Thoracic aorta (tissue), 2 donors: ENCODE results near the gene OTUD7B. TPM values are rescaled to one million over a fixed set of nuclear protein-coding genes. Genes with fewer than 3 reads are reported as not detected.
"Not testable (repeated sequence)": the region's sequence is repeated elsewhere in the genome, so short reads cannot be mapped to it uniquely, and the experiment has no call there.

ENCODE experiments used
- ATAC-seq: fragments of 150-250 bp; one replicate; pipeline ENCODE4 v1.8.0; 2017; ENCODE audit warnings: low read depth; ENCODE audit not compliant: insufficient number of reproducible peaks, low FRiP score
- DNase-seq: peaks from one replicate; pipeline ENCODE4 v3.0.0-alpha.2; 2020; ENCODE audit warnings: low spot score
- H3K27ac ChIP-seq, 2 donors: fragments of 200-600 bp; sonication (generic); 1 replicate in 1 of 2; 2 replicates in 1 of 2; pipeline ENCODE4 v1.5.1; 2016; ENCODE audit warnings: mild to moderate bottlenecking in 2 of 2, moderate library complexity in 2 of 2
- H3K27me3 ChIP-seq: fragments of 200-600 bp; sonication (generic); replicated peaks from 2 replicates; pipeline ENCODE4 v1.6.0; 2016; ENCODE audit warnings: mild to moderate bottlenecking; ENCODE audit not compliant: insufficient read depth
- H3K36me3 ChIP-seq: fragments of 200-600 bp; sonication (generic); one replicate; pipeline ENCODE4 v1.5.1; 2016
- H3K4me1 ChIP-seq, 2 donors: fragments of 200-600 bp; sonication (generic); 1 replicate in 1 of 2; 2 replicates in 1 of 2; pipeline versions ENCODE4 v1.5.1 to v1.6.0; 2016; ENCODE audit warnings: low read depth in 2 of 2, mild to moderate bottlenecking in 1 of 2; ENCODE audit not compliant: control insufficient read depth in 1 of 2
- H3K4me3 ChIP-seq: fragments of 200-600 bp; sonication (generic); 2 replicates; pipeline ENCODE4 v1.5.1; 2016; ENCODE audit warnings: mild to moderate bottlenecking
- H3K9me3 ChIP-seq: fragments of 200-600 bp; sonication (generic); 2 replicates; pipeline ENCODE4 v1.5.1; 2016
- total RNA-seq, 2 donors: library from RNA; depleted of rRNA; stranded (reverse); fragments of >200 nt; gene quantifications; one replicate each; pipeline versions ENCODE4 v1.1.0 to v1.2.3, GENCODE V29; 2016
- TF ChIP-seq, protein P1 (sequence below): fragments of 200-600 bp; sonication (generic); IDR thresholded peaks from one replicate; pipeline ENCODE4 v1.5.1; 2019; ENCODE audit warnings: antibody characterized with exemption

OTUD7B gene
- total RNA-seq: 10 to 100 TPM; 29.9 to 30.6 TPM

DNA sequence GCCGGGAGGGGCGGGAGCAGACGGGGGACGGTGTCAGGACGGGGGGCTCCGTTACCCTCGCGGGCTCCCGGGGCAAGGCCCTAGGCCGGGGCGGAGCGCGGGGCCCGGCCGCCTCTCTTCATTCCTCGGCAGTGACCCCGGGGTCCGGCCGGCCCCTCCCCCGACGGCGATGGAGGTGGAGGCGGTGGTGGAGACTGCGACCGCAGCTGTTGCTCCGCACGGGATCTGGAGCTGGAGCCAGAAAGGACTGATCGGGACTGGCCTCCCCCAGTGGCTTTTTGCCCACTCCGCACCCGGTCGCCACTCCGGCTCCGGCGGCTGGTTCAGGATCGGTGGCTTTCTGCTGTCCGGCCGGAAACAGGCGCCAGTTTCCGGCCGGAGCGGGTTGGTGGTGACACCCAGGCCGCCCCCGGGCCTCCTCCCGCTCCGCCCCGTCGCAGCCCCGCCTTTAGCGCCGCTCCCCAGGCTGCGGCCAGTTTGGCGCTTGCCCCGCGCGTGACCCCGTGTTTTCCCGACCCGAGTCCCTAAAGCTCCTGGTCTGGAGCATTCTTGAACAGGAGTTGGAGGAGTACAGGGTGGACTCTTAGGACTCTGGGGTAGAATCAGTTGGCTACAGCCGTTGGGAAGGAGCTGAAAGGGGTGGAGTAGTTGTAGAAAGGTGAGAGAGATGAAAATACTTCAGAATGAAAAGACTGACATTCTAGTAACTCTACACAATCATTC lies at the start of gene OTUD7B:
Gene OTUD7B (minus strand): TSS at position 334 of the 723 bp plus-strand sequence. CDS start 33,216 bp downstream, outside the sequence.
- Histone ChIP-seq H3K27me3 (no peaks in the 10 kb centered on the region), H3K27ac (peak within 1 kb of the TSS; percentile 97 to 99), H3K36me3 (no peaks in the 10 kb centered on the region), H3K4me1 (peaks cover 12 to 42% of the 10 kb centered on the region in 2 donors), H3K4me3 (peak within 1 kb of the TSS; percentile 89), H3K9me3 (no peaks in the 10 kb centered on the region)
- DNase-seq: peak; percentile 24
- TF ChIP-seq, protein P1, sequence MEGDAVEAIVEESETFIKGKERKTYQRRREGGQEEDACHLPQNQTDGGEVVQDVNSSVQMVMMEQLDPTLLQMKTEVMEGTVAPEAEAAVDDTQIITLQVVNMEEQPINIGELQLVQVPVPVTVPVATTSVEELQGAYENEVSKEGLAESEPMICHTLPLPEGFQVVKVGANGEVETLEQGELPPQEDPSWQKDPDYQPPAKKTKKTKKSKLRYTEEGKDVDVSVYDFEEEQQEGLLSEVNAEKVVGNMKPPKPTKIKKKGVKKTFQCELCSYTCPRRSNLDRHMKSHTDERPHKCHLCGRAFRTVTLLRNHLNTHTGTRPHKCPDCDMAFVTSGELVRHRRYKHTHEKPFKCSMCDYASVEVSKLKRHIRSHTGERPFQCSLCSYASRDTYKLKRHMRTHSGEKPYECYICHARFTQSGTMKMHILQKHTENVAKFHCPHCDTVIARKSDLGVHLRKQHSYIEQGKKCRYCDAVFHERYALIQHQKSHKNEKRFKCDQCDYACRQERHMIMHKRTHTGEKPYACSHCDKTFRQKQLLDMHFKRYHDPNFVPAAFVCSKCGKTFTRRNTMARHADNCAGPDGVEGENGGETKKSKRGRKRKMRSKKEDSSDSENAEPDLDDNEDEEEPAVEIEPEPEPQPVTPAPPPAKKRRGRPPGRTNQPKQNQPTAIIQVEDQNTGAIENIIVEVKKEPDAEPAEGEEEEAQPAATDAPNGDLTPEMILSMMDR: peak; percentile 8
- ATAC-seq: peak; percentile 91

DNA sequence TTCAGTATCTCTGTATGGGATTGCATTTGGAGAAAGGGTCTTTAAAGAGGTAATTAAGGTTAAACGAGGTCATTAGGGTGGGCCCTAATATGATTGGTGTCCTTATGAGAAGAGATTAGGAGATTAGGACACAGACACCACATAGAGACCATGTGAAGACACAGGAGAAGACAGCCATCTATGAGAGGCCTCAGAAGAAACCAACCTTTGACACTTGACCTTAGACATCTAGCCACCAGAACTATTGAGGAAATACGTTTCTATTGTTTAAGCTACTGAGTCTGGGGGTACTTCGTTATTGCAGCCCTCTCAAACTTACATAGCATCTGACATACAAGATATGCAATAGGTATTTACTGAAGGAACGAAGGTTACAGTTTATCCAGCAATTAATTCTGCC lies 49.7 kb upstream of the OTUD7B start:
- Histone ChIP-seq H3K9me3 (no peaks in the 10 kb centered on the region), H3K4me3 (no peak overlapping the region), H3K27ac (no peak overlapping the region), H3K36me3 (no peaks in the 10 kb centered on the region), H3K4me1 (peaks cover 13 to 27% of the 10 kb centered on the region in 2 donors), H3K27me3 (no peaks in the 10 kb centered on the region)
- DNase-seq (no peak), ATAC-seq (no peak)
- TF ChIP-seq, protein P1: no peak

DNA sequence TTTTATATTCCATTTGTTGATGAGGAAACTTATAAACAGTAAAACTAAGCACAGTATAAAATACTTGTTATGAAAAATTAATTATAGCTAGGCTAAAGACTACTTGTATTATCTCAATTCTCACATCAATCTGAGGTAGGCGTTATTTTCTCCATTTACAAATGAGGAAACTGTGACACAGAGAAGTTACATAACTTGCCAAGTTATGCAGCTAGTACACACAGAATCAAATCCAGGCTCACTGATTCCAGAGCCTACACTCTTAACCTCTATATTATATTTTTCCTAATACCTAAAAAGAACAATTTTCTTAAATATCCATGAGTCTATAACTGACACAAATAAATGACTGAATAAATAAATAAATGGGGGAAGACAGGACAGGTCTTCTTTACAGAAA lies 45.9 kb upstream of the OTUD7B start:
- ATAC-seq: no peak
- H3K27ac ChIP-seq: no peak overlapping the region
- H3K27me3 ChIP-seq: no peaks in the 10 kb centered on the region
- H3K4me3 ChIP-seq: no peak overlapping the region
- no peaks in the 10 kb centered on the region for H3K36me3 ChIP-seq
- TF ChIP-seq, protein P1: no peak
- H3K9me3 ChIP-seq: no peaks in the 10 kb centered on the region
- peaks cover 3 to 11% of the 10 kb centered on the region in 2 donors for H3K4me1 ChIP-seq
- no peak for DNase-seq

DNA sequence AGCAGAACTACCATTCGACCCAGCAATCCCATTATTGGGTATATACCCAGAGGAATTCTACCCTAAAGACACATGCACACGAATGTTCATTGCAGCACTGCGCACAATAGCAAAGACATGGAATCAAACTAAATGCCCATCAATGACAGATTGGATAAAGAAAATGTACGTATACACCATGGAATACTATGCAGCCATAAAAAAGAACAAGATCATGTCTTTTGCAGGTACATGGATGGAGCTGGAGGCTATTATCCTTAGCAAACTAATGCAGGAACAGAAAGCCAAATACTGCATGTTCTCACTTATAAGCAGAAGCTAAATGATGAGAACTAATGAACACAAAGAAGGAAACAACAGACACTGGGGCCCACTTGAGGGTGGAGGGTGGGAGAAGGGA lies 45.0 kb upstream of the OTUD7B start:
- not testable (repeated sequence) for H3K9me3 ChIP-seq, ATAC-seq, DNase-seq, H3K27me3 ChIP-seq, H3K4me3 ChIP-seq, H3K27ac ChIP-seq, H3K36me3 ChIP-seq
- peaks cover 0 to 12% of the 10 kb centered on the region in 2 donors for H3K4me1 ChIP-seq

DNA sequence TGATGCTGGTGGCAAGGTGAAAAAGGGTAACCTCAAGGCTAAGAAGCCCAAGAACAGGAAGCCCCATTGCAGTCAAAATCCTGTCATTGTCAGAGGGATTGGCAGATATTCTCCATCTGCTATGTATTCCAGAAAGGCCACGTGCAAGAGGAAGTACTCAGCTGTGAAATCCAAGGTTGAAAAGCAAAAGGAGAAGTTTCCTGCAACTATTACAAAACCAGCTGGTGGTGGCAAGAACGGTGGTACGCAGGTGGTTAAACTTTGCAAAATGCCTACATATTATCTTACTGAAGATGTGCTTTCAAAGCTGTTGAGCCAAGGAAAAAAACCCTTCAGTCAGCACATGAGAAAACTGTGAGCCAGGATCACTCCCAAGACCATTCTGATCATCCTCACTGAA lies 43.4 kb upstream of the OTUD7B start:
- Histone ChIP-seq H3K27ac (no peak overlapping the region), H3K9me3 (no peaks in the 10 kb centered on the region), H3K36me3 (no peaks in the 10 kb centered on the region), H3K4me1 (peaks cover 0 to 14% of the 10 kb centered on the region in 2 donors), H3K4me3 (no peak overlapping the region), H3K27me3 (no peaks in the 10 kb centered on the region)
- ATAC-seq: no peak
- no peak for DNase-seq
- TF ChIP-seq, protein P1: no peak

DNA sequence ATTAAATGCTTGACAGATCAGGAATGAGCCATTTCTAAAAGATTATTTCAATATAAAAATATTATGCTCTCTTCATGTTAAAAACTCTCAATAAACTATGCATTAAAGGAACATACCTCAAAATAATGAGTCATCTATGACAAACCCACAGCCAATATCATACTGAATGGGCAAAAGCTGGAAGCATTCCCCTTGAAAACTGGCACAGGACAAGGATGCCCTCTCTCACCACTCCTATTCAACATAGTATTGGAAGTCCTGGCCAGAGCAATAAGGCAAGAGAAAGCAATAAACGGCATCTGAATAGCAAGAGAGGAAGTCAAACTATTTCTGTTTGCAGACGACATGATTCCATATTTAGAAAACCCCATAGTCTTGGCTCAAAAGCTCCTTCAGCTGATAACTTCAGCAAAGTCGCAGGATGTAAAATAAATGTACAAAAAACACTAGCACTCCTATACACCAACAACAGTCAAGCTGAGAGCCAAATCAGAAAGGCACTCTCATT lies 41.4 kb upstream of the OTUD7B start:
- ATAC-seq, H3K4me3 ChIP-seq, H3K36me3 ChIP-seq, DNase-seq, H3K27me3 ChIP-seq, H3K9me3 ChIP-seq, H3K27ac ChIP-seq: not testable (repeated sequence)
- H3K4me1 ChIP-seq: peaks cover 0 to 14% of the 10 kb centered on the region in 2 donors
